GM21576 (cell line): ENCODE measurements around the gene CEBPZ.
A peak's percentile ranks its signal among the peaks of the same experiment; 100 is the strongest.
"Not testable (repeated sequence)": the region's sequence is repeated elsewhere in the genome, so short reads cannot be mapped to it uniquely, and the experiment has no call there.

ENCODE experiments used
- ATAC-seq: cut with Tn5 transposase; IDR thresholded peaks from one replicate; pipeline ENCODE4 v1.9.1; 2021; ENCODE audit warnings: mild to moderate bottlenecking, moderate library complexity; ENCODE audit not compliant: unreplicated experiment

The CEBPZ gene, protein sequence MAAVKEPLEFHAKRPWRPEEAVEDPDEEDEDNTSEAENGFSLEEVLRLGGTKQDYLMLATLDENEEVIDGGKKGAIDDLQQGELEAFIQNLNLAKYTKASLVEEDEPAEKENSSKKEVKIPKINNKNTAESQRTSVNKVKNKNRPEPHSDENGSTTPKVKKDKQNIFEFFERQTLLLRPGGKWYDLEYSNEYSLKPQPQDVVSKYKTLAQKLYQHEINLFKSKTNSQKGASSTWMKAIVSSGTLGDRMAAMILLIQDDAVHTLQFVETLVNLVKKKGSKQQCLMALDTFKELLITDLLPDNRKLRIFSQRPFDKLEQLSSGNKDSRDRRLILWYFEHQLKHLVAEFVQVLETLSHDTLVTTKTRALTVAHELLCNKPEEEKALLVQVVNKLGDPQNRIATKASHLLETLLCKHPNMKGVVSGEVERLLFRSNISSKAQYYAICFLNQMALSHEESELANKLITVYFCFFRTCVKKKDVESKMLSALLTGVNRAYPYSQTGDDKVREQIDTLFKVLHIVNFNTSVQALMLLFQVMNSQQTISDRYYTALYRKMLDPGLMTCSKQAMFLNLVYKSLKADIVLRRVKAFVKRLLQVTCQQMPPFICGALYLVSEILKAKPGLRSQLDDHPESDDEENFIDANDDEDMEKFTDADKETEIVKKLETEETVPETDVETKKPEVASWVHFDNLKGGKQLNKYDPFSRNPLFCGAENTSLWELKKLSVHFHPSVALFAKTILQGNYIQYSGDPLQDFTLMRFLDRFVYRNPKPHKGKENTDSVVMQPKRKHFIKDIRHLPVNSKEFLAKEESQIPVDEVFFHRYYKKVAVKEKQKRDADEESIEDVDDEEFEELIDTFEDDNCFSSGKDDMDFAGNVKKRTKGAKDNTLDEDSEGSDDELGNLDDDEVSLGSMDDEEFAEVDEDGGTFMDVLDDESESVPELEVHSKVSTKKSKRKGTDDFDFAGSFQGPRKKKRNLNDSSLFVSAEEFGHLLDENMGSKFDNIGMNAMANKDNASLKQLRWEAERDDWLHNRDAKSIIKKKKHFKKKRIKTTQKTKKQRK

DNA sequence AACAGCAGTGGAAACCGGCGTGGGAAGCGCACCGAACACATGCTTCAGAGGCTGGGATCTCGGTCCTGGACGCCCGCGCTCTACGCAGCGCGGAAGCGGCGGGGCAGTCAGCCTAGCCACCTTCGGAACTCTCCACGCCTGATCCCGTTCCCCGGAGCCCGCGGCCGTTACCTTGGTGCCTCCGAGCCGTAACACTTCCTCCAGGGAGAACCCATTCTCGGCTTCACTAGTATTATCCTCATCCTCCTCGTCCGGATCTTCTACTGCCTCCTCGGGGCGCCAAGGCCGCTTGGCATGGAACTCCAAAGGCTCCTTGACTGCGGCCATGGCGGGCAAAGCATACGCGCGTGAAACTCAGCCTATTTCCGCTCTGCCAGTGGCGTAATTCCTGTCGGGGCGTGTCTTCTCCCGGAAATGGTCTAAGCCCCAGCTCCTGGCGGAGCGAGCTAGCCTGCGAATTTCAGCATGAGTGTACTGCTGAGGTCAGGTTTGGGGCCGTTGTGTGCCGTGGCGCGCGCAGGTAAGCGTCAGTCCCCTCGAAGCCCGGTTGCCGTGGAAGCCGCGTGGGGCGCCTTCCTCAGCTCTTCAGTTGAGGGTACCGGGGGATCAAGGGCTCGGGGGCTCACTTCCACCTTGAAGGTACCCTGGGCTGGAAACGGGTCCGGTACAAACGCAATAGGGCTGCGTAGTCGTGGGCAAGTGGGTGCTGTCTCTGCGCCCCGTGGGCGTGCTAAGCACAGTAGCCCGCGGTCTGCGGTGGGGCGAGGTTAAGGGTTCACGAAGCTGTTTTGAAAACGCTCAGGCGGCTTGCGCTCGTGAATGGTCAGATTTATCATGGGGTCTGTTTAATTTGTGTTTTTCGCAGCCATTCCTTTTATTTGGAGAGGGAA is at the start of gene CEBPZ, which contains the start of gene NDUFAF7:
Gene CEBPZ (minus strand): TSS at position 356 of the 890 bp plus-strand sequence. CDS start 29 bp downstream, at position 327.
Gene NDUFAF7 (plus strand): TSS at position 418 of the 890 bp plus-strand sequence. CDS start 48 bp downstream, at position 466.
- peak; percentile 93 for ATAC-seq

DNA sequence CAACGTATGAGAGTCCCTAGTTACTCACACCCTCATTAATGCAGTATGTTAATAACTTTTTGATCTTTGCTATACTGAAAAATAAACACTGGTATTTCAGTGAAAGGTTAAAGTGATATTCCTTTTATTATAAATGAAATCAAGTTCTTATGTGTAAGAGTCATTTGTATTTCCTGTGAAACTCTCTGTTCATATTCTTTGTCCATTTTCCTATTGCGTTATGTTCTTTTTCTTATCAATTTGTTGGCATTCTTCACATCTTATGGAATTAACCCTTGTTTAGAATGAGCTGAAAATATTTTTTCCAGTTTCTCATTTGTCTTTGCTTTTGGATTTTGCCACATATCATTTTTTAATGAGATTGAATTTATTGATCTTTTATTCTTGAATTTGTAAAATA is 44.9 kb upstream of the CEBPZ start:
- ATAC-seq = no peak

DNA sequence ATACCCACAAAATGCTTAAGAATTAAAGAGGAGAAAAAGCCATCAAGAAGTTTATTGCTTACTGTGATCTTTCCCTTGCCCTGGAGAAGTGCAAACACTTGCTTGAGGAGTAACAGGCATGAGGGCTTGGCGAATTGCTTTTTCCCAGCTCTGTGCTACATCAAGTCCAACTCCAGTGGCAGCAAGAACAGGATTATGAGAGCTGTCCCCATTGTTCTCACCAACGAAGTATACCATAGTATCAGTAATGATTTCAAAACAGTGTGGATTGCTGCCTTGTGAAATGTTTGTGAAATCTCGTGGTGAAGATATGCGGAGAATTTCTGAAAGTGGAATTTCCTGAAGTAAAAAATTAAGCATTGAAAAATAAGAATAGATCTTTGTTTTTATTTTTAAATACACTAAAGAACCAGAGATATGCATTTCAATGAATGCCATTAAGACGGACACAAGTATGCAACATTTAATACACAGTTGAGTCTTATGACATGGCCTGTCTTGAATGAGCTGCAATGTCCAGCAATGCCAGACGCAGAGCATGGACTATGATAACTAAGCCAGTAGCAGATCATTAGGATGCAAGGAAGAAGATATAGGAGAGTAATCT is 43.1 kb upstream of the CEBPZ start:
- ATAC-seq = no peak

DNA sequence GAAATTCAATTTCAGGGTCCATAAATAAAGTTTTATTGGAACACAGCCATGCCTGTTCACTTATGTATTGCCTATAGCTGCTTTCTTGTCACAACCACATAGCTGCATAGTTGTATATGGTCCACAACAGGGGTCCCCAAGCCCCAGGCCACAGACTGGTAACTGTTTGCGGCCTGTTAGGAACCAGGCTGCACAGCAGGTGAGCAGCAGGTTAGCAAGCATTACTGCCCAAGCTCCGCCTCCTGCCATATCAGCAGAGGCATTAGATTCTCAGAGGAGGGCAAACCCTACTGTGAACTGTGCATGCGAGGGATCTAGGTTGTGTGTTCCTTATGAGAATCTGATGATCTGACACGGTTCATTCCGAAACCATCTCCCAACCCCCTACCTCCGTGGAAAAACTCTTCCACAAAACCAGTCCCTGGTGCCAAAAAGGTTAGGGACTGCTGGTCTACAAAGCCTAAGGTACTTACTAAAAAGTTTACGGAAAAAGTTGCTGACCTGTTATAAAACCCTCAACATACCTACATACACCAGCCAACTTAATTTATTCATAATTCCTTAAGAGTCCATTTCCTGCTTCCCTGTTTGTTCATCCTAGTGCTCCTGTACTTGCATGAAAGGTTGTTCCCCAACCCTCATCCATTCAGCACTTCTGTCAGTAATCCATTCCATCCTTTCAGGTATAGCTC is 40.1 kb upstream of the CEBPZ start:
- no peak for ATAC-seq

DNA sequence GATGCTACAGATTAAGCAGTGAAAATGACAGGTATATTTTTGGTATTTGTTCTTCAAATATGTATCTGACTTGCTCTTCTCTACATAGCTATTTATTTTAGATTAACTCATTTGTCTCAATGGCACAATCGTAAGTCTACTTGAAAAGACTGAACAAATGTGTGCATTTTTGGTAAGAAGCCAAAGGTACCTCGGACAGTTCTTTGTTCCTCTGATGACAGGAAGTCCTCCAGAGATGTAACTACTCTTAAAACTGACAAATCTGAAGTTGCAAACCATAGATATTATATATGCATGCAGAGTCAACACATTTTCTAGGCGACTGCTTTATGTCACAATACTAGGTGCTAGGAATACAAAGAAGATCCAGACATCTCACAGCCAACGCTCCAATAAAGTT is 36.7 kb upstream of the CEBPZ start:
- no peak for ATAC-seq

DNA sequence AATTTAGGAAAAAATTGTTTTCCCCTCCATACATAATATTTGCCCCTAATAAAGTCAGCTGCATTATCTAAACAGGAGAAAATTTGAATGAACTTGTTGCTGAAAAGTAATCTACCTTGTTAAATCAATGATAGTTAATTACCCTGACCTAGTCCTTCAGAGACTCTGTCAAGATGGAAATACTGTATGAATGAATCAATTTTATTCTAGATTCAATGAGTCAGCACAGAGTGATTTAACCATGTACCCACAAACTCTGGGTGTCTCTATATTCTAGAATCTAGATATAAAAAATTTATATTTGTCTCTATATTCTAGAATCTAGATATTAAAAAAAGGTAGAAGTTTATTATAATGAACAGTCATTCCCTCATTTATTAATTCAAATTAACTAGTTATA is 36.3 kb upstream of the CEBPZ start:
- no peak for ATAC-seq

DNA sequence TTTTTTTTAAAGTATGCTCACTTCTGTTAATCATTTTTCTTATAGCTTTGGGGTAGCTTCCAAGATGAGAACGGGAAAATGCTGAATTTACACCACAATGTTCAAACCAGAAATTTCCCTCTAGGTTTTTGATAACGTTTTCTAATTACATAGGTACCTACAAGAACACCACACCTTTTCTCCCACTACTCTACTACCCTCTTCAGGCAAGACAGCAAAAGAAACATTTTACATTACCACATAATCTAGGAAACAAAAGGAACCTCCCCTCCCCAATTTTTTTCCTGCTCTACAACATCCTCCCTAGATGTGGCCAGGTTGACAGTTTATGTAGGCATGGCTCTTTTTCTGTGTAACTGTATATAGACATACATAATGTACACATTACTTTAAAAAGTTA is 32.4 kb upstream of the CEBPZ start:
- ATAC-seq = no peak

DNA sequence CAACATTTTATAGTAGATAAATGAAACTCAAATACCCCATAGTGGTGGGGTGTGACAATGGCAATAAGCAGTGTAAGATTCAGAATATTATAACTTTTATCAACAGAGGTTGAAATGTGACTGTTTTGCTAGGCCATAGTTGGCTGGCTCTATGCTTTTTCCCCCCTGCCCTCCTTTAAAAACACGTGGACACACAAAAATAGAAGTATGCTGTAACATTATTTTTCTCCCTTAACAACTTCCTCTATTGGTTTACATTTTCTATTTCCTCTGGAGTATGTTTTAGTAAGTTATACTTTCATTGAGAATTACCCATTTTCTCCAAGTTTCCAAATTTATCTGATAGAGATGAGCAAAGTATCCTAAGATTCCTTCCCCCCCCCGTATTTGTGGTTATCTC is 31.1 kb upstream of the CEBPZ start:
- no peak for ATAC-seq

DNA sequence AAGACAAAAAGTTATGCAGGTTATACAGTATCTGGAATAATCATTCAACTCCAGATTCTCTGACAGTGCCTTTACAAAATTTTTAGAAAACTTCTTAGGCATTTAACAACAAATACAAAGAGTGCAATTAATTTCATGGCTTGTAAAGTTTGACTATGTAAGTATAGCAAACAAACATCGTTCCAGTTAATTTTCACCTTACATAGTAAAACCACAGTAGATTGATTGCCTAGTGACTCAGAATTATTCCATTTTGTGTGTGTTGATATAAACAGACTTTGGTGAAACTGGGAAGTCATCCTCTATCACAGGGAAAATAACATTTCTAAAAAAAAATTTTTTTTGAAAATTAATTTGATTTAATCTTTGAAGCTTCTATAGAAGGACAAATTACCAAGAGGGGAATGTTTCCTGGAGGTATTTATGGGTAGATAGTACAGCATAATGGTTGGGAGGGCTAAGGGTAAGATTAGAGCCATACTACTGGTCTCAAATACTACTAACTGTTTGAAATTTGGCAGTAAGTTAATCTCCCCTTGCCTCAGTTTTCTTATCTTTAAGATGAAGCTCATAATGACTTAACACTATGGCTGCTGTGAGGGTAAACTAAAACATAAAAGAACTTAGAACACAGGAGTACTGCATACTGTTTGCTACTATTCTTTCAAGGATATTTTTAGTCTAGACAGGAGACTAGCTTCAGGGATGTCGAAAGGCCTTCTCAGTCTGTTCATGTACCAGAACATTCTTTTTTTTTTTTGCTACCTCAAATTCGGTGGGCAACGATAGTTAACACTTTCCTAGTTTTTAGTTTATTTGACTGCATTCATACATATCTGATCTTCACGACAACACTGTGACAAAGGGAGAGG is 19.7 kb upstream of the CEBPZ start:
- ATAC-seq = no peak

DNA sequence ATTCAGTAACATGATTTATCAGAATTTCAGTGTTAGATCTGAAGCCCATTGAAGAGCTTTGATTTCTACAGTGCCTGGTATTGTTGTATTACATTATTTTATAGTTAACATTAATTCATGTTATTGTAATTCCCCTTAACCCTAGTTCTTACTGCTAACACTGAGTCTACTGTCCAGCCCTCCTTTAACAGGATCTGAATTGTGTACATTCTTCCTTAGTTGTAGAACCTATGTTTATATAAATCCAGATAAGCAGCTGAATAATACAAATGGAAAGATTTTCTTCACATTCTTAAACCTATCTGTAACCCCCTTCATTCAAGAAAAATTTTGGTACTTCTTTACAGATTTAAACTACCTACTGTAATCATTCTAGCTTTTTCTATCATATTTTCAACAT is 14.8 kb upstream of the CEBPZ start:
- ATAC-seq = no peak

DNA sequence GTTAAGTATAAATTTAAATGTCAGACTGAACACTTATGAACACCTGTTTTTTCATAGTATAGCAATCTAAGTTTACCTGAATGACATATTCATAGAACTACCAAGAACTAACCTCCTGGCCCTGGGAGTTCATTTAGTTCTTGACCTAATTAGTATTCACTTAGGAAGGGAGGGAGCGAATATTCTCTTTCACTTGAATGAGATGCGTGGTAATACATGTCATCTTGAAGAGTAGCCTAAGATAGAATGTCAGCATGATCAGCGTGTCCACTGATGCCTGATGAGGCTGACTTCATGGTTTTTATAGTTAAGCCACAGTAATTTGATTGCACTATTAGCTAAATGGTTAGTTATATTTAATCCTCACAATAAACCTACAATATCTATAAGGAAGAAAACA is 13.4 kb upstream of the CEBPZ start:
- no peak for ATAC-seq

DNA sequence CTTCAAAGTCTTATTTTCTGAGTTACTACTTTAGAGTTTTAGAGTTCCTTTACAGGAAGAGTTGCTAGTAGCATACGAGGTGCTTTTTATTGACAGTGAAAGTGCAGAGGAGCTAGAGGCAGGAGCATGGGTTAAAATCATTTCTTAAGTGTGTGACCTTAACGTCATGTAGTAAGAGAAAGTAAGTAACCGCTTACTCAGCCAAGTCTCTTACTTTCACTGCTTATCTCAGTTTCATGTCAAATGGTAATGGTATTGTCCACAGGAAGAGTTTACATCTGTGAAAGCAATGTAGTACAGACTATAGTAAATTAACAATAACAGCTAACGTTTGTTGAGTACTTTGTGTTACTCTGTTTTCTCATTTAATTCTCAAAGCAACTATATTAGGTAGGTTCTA is 12.6 kb upstream of the CEBPZ start:
- ATAC-seq = peak; percentile 95

DNA sequence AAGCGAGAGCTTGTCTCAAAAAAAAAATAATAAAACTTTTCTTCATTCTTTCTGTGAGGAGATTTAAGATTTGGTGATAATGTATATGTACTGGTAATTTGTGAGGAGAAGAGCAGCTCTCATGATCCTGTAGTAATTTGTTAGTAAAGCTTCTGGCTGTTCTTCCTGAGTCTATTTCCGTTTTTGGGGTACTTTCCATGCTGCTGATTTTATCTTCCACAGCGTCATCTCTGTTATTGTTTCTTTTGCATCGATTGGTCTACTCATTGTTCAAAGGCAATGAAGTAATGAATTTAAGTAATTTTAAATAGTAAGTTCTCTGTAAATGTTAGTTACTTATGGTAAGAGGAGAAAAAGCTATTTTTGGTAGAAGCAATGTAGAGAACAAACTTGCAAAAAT is 12.0 kb upstream of the CEBPZ start:
- no peak for ATAC-seq

DNA sequence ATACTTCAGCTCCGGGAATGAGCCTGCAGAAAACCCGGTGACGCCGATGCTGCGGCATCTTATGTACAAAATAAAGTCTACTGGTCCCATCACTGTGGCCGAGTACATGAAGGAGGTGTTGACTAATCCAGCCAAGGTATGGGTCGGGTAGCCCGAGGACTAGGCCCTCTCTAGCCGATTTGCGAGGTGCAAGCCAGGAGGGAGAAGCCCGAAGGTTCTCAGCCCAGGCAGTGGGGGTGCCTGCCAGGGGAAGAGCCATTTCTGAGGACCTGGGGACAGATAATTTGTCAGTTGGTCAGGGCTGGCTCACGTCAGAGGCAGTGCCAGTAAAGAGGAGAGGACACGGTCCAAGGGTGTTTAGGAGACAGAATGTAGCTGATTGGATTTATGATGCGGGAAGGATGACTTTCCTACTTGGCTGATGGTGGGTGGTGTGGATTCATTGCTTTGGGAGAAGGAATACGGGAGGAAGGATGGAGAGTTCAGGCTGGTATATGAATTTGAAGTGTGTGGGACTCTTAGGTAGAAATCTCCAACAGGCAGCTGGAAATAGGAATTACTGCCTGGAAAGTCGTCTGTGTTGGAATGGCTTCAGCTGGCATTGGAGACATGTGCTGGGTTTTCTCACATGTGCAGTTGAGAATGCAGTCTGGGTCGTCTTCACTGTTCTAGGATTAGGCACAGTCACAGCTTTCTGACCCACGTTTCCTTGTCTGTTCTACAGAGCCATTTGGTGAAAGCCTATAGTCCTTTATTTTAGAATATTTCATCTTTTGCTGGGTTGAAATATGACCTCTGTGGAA is 936 bp upstream of the CEBPZ start:
- no peak for ATAC-seq

DNA sequence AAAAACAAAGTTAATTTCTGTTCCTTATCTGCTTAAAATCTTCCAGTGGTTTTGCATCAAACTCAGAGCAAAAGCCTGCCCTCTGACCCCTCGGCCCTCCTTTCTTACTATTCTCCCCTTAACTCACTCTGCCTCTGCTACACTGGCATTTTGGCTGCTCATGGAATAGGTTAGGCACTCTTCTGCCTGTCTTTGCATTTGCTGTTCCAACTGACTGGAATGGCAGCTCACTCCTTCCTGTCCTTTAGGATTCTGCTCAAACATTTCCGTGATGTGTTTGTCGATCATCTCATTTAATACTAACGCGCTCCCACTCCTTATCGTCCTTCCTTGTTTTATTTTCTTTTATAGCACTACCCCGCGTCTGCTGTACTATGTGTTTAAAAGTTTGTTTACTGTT is 815 bp downstream of the CEBPZ start:
- ATAC-seq = no peak

DNA sequence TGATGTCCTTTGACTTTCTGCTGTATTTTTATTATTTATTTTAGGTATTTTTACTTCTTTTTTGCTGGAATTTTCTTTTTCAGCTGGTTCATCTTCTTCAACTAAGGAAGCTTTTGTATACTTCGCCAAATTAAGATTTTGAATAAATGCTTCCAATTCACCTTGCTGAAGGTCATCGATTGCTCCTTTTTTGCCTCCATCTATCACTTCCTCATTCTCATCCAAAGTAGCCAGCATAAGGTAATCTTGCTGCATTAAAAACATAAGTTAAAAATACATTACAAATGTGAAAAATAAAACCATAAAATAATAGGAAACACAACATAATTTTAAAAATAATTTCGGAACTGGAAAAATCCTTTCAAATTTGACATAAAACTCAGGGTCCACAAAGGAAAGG is 2.6 kb downstream of the CEBPZ start:
- no peak for ATAC-seq

DNA sequence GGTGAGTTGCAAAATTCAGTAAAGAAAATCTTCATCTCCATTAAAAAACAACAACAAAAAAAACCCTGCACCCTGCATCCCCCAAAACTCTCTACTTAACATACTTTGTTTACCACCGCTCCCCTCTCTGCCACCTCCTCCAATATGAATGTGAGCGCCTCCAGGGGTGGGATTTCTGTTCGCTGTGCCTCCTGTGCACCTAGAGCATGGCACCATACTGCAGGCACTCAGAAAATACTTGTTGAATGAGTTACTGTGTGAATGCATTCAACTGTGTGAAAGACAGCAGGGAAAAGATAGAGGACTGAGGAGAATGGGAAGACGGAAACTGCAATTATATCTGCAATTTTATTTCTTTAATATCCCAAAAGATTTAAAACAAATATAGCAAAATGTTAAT is 4.5 kb downstream of the CEBPZ start:
- no peak for ATAC-seq

DNA sequence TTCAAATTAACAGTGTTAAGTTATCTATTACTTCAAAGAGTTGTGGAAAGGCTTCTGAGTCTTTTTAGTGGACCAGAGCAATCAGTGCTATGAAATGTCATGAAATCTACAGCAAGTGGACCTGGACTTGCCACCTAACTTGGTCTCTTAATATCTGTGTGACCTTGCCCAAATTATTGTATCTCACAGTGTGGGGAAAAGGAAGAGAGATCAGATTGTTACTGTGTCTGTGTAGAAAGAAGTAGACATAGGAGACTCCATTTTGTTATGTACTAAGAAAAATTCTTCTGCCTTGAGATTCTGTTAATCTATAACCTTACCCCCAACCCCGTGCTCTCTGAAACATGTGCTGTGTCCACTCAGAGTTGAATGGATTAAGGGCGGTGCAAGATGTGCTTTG is 6.3 kb downstream of the CEBPZ start:
- not testable (repeated sequence) for ATAC-seq
